Astrocyte of the cerebellum (primary cell): ENCODE data around the gene LOXL4.

Source experiments
- DNase-seq: peaks from one replicate; pipeline ENCODE4 v3.0.0-alpha.2; 2011; ENCODE audit warnings: low read depth
- H3K4me3 ChIP-seq: 2 replicates; pipeline ENCODE4 v1.5.1; 2011; ENCODE audit warnings: mild to moderate bottlenecking, low read depth, low read length, moderate library complexity
- CTCF ChIP-seq: IDR thresholded peaks from 2 replicates; pipeline ENCODE4 v1.5.1; 2012; ENCODE audit warnings: low read length, low read depth, moderate library complexity, mild to moderate bottlenecking; ENCODE audit errors: missing control alignments
- in situ Hi-C: cut with HindIII; loops from 2 replicates; pipeline ENCODE4 v1.10.0; 2017; ENCODE audit warnings: low sequenced_read_pairs

LOXL4 gene

DNA sequence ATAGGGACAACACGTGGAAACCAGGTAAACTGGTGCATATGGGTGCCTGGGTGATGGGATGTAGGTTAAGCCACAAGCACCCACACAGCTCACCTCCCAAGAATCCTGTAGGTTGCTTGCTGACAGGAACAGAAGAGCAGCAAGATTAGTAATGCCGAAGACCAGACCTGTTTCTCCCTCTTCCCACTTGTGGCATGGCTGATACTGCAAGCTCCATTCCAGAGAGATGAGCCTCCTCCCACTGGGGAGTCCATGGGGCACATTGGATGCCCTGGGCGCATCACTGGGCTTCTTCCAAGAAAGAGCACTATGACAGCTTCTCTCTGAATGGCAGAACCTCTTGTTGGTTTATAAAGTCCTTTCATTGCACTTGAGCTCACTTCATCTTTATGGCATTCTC is 44.4 kb upstream of the LOXL4 start:
- no peak for TF ChIP-seq CTCF
- no peak for DNase-seq
- in situ Hi-C loops, result no loop called here
- H3K4me3 ChIP-seq, result no peak overlapping the region

DNA sequence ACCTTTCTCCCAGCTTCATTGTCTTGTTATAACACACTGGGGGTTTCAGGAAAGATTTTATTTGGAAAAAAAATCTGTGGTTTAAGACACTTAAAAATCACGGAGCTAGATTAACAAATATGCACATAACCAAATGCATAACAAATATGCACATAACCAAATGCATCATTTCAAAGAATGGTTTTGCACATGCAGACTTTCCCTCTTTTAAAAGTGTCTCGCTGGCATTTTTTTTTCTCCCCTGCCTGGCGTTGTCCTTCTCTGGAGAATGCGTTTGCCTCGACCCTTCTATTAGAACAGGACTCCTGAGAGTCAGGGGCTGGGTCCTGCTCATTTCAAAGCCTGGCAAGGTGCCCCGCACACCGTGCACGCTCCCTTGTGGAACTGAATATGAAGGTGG is 42.7 kb upstream of the LOXL4 start:
- H3K4me3 ChIP-seq, result no peak overlapping the region
- DNase-seq, result no peak
- no peak for TF ChIP-seq CTCF
- in situ Hi-C loops, result no loop called here

GRCh38 chr10:98309366-98310355 is 41.7 kb upstream of the LOXL4 start:
- H3K4me3 ChIP-seq, result no peak overlapping the region
- peak; percentile 52 for DNase-seq
- in situ Hi-C loops, result loop anchor here (5.0 kb wide), 2 partner anchors 77 to 93 kb away; no protein-coding TSS in a partner anchor
- peak; percentile 72 for TF ChIP-seq CTCF

DNA sequence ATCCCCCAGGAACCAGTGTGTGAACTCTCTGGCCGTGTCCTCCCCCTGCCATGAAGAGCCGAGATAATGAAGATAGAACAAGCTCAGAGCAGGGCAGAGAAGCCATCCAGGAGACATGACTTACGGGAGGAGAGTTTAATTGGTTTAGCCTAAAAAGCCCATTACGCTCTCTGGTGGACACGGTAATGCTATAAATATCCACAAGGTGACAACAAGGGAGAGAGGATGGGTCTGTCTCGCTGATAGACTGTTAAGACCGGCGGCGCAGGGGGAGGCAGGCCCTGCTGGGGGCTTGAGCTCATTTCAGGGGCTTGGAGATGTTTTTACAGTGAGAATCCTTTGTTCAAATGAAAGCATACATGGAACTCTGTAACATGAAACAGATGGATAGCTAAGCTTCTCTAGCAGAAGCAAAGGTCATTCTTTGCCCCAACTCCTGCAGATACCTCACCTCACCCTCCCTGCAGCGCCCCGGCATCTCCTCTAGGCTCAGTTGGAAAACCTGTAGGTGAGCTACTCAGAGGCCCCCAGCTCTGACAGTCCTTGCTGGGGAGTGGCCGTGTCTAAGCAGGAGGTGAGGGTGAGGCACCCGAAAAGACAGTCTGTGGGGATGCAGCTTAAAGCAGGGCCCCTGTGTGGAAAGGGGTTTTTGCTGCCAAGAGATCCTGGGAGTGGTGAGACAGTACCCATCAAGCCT is 40.8 kb upstream of the LOXL4 start:
- in situ Hi-C loops, result loop anchor here (5.0 kb wide), 2 partner anchors 77 to 93 kb away; no protein-coding TSS in a partner anchor
- TF ChIP-seq CTCF, result no peak
- H3K4me3 ChIP-seq, result no peak overlapping the region
- DNase-seq, result no peak

GRCh38 chr10:98307916-98308541 is 40.0 kb upstream of the LOXL4 start:
- DNase-seq, result no peak
- H3K4me3 ChIP-seq, result no peak overlapping the region
- in situ Hi-C loops, result loop anchor here (5.0 kb wide), 2 partner anchors 76 to 94 kb away; no protein-coding TSS in a partner anchor
- no peak for TF ChIP-seq CTCF

DNA sequence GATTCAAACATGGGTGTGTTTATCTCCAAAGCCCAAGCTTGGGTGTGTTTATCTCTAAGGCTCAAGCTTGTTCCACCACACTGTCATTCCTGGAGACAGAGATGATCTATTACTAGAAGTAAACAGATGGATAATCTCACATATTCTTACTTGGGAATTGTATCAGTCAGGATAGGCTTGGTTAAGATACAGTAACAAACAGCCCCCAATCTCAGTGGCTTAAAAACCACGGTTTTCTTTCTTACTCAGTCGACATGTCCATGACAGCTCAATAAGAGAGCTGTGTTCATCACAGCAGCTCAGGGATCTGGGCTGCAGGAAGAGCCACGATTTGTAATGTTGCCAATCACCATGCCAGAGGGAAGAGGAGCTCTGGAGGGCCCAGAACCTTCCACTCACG is 38.5 kb upstream of the LOXL4 start:
- DNase-seq, result no peak
- in situ Hi-C loops, result loop anchor here (5.0 kb wide), 2 partner anchors 74 to 96 kb away; no protein-coding TSS in a partner anchor
- H3K4me3 ChIP-seq, result no peak overlapping the region
- no peak for TF ChIP-seq CTCF
